ENCODE results near the gene THADA. TPM values are rescaled to one million over a fixed set of nuclear protein-coding genes. Genes with fewer than 3 reads are reported as not detected.

THADA gene
- total RNA-seq, 1 donor from 2014 or later: 19.4 TPM

GRCh38 chr2:43383533-43383932 lies 212.3 kb downstream of the THADA start:
- no peaks in the 10 kb centered on the region for H3K27me3 Mint-ChIP-seq (ENCODE audit: unreplicated experiment)
- H3K4me3 Mint-ChIP-seq (ENCODE audit: unreplicated experiment): no peak overlapping the region
- no peaks in the 10 kb centered on the region for H3K9me3 Mint-ChIP-seq (ENCODE audit: unreplicated experiment)
- H3K36me3 Mint-ChIP-seq (ENCODE audit: low read depth, unreplicated experiment): no peaks in the 10 kb centered on the region
- no peak for DNase-seq (ENCODE audit: low spot score)
- no peak for TF ChIP-seq CTCF (IDR thresholded peaks at IDR 0.05; ENCODE audit: unreplicated experiment)
- H3K27ac Mint-ChIP-seq (ENCODE audit: unreplicated experiment): no peak overlapping the region
- no peaks in the 10 kb centered on the region for H3K4me1 Mint-ChIP-seq (ENCODE audit: unreplicated experiment)

- Mint-ChIP-seq H3K9me3 (ENCODE audit: unreplicated experiment) (no peaks in the 10 kb centered on the region), H3K27ac (ENCODE audit: unreplicated experiment) (no peak overlapping the region), H3K4me1 (ENCODE audit: unreplicated experiment) (no peaks in the 10 kb centered on the region), H3K4me3 (ENCODE audit: unreplicated experiment) (no peak overlapping the region), H3K36me3 (ENCODE audit: low read depth, unreplicated experiment) (no peaks in the 10 kb centered on the region), H3K27me3 (ENCODE audit: unreplicated experiment) (no peaks in the 10 kb centered on the region)
- no peak for DNase-seq (ENCODE audit: low spot score)
- TF ChIP-seq CTCF (IDR thresholded peaks at IDR 0.05; ENCODE audit: unreplicated experiment): no peak
Measured at GRCh38 chr2:43379494-43379893, 216.3 kb downstream of the THADA start.

GRCh38 chr2:43377327-43377726 lies 218.5 kb downstream of the THADA start:
- no peak for TF ChIP-seq CTCF (IDR thresholded peaks at IDR 0.05; ENCODE audit: unreplicated experiment)
- Mint-ChIP-seq H3K9me3 (ENCODE audit: unreplicated experiment) (no peaks in the 10 kb centered on the region), H3K4me1 (ENCODE audit: unreplicated experiment) (no peaks in the 10 kb centered on the region), H3K27me3 (ENCODE audit: unreplicated experiment) (no peaks in the 10 kb centered on the region), H3K36me3 (ENCODE audit: low read depth, unreplicated experiment) (no peaks in the 10 kb centered on the region), H3K4me3 (ENCODE audit: unreplicated experiment) (no peak overlapping the region), H3K27ac (ENCODE audit: unreplicated experiment) (no peak overlapping the region)
- no peak for DNase-seq (ENCODE audit: low spot score)

- no peaks in the 10 kb centered on the region for H3K9me3 Mint-ChIP-seq (ENCODE audit: unreplicated experiment)
- no peak overlapping the region for H3K4me3 Mint-ChIP-seq (ENCODE audit: unreplicated experiment)
- H3K4me1 Mint-ChIP-seq (ENCODE audit: unreplicated experiment): no peaks in the 10 kb centered on the region
- H3K27me3 Mint-ChIP-seq (ENCODE audit: unreplicated experiment): no peaks in the 10 kb centered on the region
- H3K36me3 Mint-ChIP-seq (ENCODE audit: low read depth, unreplicated experiment): no peaks in the 10 kb centered on the region
- H3K27ac Mint-ChIP-seq (ENCODE audit: unreplicated experiment): no peak overlapping the region
- TF ChIP-seq CTCF (IDR thresholded peaks at IDR 0.05; ENCODE audit: unreplicated experiment): no peak
- DNase-seq (ENCODE audit: low spot score): no peak
Measured at GRCh38 chr2:43376523-43377198, 219.2 kb downstream of the THADA start.

- Mint-ChIP-seq H3K9me3 (ENCODE audit: unreplicated experiment) (no peaks in the 10 kb centered on the region), H3K4me3 (ENCODE audit: unreplicated experiment) (no peak overlapping the region), H3K27me3 (ENCODE audit: unreplicated experiment) (no peaks in the 10 kb centered on the region), H3K4me1 (ENCODE audit: unreplicated experiment) (no peaks in the 10 kb centered on the region), H3K27ac (ENCODE audit: unreplicated experiment) (no peak overlapping the region), H3K36me3 (ENCODE audit: low read depth, unreplicated experiment) (no peaks in the 10 kb centered on the region)
- no peak for DNase-seq (ENCODE audit: low spot score)
- no peak for TF ChIP-seq CTCF (IDR thresholded peaks at IDR 0.05; ENCODE audit: unreplicated experiment)
Measured at GRCh38 chr2:43375746-43376522, 219.9 kb downstream of the THADA start.
